GM19452 (cell line): ENCODE results near the gene TF.
"Not testable (repeated sequence)": the region's sequence is repeated elsewhere in the genome, so short reads cannot be mapped to it uniquely, and the experiment has no call there.

Experiments used
- ATAC-seq: cut with Tn5 transposase; IDR thresholded peaks from one replicate; pipeline ENCODE4 v1.9.1; 2021; ENCODE audit not compliant: unreplicated experiment

The TF gene

GRCh38 chr3:133745981-133746711 is at the start of gene TF:
TF (plus strand) TSS chr3:133746393; CDS start chr3:133746441, 48 bp downstream.
- ATAC-seq: no peak

GRCh38 chr3:133697960-133698359 is 48.2 kb upstream of the TF start:
- no peak for ATAC-seq

GRCh38 chr3:133699467-133699866 is 46.7 kb upstream of the TF start:
- no peak for ATAC-seq

- no peak for ATAC-seq
Measured at GRCh38 chr3:133699903-133700302, 46.3 kb upstream of the TF start.

- ATAC-seq: no peak
Measured at GRCh38 chr3:133700351-133700750, 45.8 kb upstream of the TF start.

- no peak for ATAC-seq
Measured at GRCh38 chr3:133701435-133702358, 44.5 kb upstream of the TF start.

- ATAC-seq: no peak
Measured at GRCh38 chr3:133703915-133704314, 42.3 kb upstream of the TF start.

GRCh38 chr3:133706033-133706432 is 40.2 kb upstream of the TF start:
- no peak for ATAC-seq

- ATAC-seq: no peak
Measured at GRCh38 chr3:133709139-133709750, 36.9 kb upstream of the TF start.

GRCh38 chr3:133711013-133711412 is 35.2 kb upstream of the TF start:
- ATAC-seq: no peak

GRCh38 chr3:133712017-133712416 is 34.2 kb upstream of the TF start:
- no peak for ATAC-seq

GRCh38 chr3:133713347-133713746 is 32.8 kb upstream of the TF start:
- ATAC-seq: no peak

- no peak for ATAC-seq
Measured at GRCh38 chr3:133717424-133717823, 28.8 kb upstream of the TF start.

GRCh38 chr3:133722935-133723334 is 23.3 kb upstream of the TF start:
- ATAC-seq: no peak

GRCh38 chr3:133730993-133731392 is 15.2 kb upstream of the TF start:
- ATAC-seq: no peak

- not testable (repeated sequence) for ATAC-seq
Measured at GRCh38 chr3:133732231-133732630, 14.0 kb upstream of the TF start.

GRCh38 chr3:133733226-133733625 is 13.0 kb upstream of the TF start:
- ATAC-seq: no peak

- ATAC-seq: no peak
Measured at GRCh38 chr3:133734305-133734704, 11.9 kb upstream of the TF start.

GRCh38 chr3:133742351-133743091 is 3.7 kb upstream of the TF start:
- ATAC-seq: no peak

- ATAC-seq: no peak
Measured at GRCh38 chr3:133744241-133744640, 2.0 kb upstream of the TF start.

- no peak for ATAC-seq
Measured at GRCh38 chr3:133745108-133745507, 1.1 kb upstream of the TF start.
